HG02840 (cell line): ENCODE measurements around the gene PARP1.
"Not testable (repeated sequence)": the region's sequence is repeated elsewhere in the genome, so short reads cannot be mapped to it uniquely, and the experiment has no call there.

Experiments used
- ATAC-seq: cut with Tn5 transposase; IDR thresholded peaks from one replicate; pipeline ENCODE4 v1.9.1; 2021; ENCODE audit warnings: mild to moderate bottlenecking, moderate library complexity, moderate number of reproducible peaks; ENCODE audit not compliant: unreplicated experiment, low FRiP score

Gene PARP1

DNA sequence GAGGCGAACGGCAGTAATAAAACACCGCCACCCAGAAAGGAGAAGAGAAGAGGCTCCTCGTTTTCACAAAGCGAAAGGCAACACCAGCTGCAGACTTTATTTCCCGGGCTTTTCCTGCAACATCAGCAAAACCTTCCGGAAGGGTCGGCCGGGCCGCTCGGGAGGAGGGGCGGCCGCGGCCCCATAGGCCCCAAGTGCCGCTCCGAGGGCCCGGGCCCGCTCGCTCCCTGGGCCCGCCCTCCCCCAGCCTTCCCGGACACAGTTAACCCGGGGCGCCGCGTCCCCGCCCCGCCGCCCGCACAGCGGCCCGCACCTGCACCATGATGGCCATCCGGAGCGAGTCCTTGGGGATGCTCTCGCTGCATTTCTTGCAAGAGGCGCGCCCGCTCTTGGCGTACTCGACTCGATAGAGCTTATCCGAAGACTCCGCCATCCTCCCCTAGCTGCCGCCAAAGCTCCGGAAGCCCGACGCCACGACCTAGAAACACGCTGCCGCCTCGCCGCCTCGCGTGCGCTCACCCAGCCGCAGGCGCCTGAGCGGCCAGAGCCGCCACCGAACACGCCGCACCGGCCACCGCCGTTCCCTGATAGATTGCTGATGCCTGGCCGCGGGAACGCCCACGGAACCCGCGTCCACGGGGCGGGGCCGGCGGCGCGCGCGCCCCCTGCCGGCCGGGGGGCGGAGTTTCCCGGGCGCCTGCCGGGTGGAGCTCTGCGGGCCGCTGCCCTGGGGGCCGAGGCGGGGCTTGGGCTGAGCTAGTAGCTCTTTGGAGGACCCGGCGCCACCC lies at the start of gene PARP1:
Gene PARP1, minus strand, starts transcription at position 597 of the 788 bp plus-strand sequence. Its CDS starts 164 bp downstream, at position 433.
- peak; percentile 75 for ATAC-seq

DNA sequence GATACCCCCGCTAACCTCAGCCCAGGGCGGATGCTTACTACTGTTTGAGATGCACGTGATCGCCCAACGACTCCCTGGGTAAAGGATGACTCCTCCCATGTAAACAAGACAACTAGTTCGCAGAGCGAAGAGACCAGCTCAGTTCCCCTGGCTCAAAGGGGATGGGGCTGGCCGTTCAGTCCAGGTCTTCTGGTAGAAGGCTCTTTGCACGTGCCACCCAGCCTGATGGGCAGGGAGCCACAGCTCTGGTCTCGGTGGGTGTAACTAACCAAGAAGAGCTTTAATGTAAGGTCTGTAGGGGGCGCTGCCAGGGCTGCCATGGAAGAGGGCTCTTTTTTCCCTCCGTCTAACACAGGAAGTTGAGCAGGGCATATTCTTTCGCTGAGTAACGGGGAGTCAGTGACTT lies 49.4 kb upstream of the PARP1 start:
- no peak for ATAC-seq

DNA sequence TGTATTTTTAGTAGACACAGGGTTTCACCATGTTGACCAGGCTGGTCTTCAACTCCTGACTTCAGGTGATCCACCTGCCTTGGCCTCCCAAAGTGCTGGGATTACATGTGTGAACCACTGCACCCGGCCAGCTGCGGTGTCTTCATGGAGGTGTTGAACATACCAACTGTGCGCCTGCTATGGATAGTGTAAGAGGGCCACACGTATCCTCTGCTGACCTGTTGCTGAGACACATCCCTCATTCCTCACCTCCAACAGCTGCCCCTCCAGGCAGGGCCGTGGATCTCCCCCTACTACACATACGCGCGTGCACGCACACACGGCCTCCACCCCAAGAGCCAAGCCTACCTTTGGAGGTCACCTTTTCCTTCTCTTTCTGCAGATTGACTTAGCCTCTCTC lies 48.0 kb upstream of the PARP1 start:
- no peak for ATAC-seq

DNA sequence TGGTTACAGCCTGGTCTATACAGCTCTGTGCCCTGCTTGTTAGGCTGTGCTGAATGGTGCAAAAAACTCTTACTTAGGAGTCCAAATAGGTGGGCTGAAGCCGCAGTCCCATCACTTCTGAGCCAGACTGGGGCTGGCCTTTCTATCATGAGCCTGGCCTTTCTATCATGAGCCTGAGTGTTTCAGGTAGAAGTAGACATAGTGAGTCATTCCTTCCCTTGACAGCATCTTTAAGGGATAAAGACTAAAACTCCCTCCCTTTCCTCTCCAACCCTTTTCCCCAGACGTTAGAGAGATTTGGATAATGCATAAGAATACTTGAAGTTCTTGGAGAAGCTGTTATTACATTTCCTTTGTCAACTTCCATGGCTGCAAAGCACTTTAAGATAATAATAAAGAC lies 46.5 kb upstream of the PARP1 start:
- ATAC-seq, result no peak

DNA sequence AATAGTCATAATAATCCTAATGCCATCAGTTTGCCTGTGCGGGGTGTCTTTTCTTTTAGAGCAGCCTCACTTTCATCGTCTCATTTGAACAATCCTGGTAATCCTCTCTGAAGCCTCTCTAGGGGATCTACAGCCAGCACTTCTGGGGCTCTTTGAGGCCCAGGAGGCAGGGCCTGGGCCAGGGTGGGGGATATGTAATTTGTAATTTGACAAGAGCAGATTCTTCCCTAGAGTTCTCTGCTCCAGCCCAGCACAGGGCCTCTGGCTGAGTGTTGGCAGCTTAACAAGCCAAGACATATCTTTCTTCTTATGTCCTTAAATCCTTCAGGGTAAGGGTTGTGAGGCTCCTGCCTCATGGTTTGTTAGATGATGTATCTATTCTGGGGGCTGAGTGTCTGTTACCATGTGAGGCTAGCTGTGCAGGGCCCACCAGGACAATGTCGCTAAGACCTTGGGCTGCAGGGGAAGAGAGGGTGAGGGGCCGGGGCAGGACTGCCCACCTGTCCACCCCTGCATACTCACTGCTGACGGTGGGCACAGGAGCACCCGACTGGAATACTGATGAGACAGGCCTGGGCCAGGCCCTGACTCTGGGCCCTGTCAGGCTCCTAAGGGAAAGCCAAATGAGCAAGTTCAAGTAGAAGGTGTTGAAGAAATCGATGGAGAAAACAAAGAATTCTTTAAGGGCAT lies 45.3 kb upstream of the PARP1 start:
- ATAC-seq, result no peak

DNA sequence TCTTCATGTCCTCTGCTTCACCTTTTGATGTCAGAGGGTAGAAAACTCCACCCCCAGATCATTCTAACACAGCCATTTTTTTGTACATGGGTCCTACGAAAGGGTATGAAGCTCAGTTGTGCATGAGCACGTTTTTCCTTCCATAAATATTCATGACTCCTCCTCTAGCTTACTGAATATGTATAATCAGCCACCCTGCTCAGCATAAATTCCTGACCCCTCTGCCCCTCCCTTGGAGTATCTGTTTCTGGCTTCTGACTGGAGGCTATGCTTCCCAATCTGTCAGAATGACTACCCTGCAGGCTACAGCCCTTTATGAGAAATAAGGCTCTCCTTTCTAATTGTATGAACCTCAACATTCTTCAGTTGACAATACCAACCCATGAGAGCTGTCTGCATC lies 42.8 kb upstream of the PARP1 start:
- no peak for ATAC-seq

DNA sequence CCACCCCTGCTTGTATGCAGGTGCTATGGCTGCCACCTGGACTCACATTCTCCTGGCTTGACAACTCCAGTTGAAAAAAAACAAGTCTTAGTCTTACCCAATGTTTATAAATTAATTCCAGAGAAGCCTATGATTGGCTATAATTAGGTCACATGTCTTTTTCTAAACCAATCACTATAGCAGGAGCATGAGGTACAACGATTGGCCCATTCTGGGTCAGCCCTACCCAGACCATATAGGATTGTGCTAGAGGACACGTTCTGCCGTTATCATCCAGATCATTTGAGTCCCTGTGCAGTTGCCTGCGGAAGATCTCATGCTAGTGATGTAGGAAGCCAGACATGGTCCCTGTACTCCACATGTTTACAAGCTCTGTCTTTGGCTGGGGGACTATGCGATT lies 41.9 kb upstream of the PARP1 start:
- no peak for ATAC-seq

DNA sequence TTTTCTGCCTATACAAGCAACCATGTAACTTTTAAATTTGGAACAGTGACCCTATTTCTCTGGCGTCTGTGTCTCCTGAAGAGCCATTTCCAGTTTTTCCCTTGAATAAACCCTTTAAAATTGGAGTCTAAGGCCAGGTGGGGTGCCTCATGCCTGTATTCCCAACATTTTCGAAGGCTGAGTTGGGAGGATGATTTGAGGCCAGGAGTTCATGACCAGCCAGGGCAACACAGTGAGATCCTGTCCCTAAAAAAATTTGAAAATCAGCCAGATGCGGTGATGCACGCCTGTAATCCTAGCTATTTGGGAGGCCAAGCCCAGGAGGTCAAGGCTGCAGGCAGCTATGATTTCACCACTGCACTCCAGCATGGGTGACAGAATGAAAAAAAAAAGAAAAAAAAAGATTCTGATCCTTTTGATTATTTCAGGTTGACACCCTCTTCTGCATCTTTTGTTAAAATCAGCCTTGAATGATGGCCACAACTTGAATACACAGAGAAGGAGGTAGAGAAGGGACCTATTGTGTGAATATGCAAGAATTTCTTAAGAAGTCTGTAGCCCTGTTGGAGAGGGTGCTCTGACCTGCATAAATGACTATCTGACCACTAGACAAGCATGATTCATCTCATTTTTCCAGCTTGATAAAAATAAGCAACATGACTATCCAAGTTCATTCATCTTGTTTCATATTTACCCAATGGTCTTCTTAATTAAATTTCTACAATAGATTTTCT lies 40.2 kb upstream of the PARP1 start:
- no peak for ATAC-seq

DNA sequence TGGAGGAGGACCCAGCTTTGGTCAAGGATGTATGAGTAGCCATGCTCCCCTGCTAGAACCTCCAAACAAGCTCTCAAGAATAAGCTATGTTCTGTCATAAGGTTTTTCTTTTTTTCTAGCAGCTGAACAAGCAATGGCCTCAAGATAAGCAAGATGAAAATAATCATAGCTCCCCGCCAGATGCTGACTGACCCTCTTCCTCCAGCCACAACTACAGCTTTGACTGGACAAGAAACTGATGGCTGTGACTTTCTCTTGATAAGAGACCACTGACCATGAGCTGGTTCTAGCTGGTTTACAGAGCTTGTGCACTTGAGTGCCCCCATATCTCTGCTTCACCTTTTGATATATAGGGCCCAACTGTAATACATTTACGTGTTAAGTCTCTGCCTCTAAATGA lies 38.2 kb upstream of the PARP1 start:
- no peak for ATAC-seq

DNA sequence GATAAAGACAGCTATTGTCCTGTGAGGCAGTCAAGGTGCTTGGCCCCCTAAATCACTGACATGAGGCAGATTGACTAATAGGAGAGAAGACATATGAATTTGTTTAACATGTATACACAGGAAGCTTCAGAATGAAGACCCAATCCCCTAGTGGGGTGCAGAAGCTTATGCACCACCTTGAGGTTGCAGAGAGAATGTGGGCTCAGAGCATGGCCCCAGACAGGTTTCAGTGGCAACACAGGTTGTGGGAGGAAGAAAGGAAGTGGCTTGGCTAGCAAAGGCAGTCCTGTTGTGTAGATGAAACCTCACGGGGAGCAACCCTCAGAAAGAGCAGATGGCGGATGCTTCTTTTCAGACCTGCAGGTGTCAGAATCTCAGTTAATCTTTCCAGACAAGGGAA lies 37.0 kb upstream of the PARP1 start:
- ATAC-seq, result peak; percentile 98

DNA sequence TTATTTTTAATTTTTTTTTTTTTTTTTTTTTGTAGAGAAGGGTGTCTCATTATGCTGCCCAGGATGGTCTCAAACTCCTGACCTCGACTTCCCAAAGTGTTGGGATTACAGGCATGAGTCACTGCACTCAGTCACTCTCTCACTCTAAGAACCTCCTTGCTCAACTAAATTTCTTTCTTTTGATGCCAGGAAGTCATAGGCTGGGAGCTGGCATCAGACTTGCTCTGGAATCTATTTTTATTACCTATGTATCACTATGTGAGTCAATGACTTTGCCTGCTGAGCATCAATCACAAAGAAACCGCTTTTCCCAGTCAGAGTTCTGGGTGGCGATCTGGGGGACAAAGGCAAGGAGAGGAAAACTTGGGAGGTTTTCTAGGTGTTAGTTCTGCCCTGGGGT lies 35.5 kb upstream of the PARP1 start:
- no peak for ATAC-seq

DNA sequence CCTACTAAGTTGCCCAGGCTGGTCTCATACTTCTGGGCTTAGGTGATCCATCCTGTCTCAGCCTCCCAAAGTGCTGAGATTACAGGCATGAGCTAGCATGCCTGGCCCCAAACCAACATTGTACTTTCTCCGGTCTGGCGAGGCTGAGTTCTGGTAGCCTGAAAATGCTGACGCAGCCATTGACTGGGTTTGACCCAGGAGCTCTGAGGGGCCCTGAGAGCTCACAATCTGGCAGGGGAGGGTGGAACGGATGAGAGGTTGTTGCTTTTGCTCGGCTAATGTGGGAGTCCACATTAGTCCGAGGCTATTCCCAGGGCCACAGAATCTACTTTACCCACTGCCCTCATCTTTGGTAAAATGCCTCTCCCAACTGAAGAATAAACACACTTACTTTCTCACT lies 35.1 kb upstream of the PARP1 start:
- ATAC-seq, result no peak

DNA sequence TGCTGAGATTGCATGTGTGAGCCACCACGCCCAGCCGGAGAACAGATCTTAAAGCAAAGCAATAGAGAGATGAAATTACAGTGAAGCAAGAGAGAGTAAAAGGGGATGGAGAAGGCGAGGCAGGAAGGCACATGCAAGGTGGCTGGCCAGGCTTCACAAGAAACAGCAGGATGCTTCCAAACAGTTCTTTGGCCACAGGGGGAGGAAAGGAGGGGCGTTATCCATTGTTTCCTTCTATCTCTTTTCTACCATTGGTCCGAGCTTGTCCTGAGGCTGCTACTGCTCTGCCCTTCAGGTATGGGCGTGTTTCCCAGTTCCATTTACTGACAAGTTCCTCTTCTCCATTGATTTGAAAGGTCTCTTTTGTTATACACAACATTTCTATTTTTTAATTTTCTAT lies 33.7 kb upstream of the PARP1 start:
- no peak for ATAC-seq

DNA sequence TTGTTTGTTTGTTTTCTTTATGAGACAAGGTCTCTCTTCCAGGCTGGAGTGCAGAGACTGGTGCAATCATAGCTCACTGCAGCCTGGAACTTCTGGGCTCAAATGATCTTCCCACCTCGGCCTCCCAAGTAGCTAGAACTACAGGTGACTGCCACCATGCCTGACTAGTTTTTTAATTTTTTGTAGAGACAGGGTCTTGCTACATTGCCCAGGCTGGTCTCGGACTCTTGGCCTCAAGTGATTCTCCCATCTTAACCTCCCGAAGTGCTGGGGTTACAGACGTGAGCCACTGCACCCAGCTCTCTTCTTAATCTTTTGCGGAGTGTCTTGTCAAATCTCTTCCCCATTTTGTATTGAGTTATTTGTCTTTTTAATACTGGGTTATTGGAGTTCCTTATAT lies 32.6 kb upstream of the PARP1 start:
- ATAC-seq, result no peak

DNA sequence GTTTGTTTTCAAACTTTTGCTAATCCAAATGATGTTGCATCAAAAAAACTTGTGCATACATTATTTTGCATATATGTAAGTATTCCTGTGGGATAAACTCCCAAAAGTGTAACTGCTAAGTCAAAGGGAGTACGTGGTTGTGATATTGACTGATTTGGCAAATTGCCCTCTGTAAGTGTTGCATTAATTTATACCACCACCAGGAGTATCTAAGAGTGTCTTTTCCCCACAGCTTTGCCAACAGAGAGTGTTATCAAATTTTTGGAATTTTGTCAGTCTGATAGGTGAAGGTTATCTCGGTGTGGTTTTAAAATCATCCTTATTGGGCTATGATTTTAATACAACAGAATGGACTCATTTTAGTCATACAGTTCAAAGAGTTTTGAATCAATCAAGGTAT lies 30.1 kb upstream of the PARP1 start:
- ATAC-seq, result no peak

DNA sequence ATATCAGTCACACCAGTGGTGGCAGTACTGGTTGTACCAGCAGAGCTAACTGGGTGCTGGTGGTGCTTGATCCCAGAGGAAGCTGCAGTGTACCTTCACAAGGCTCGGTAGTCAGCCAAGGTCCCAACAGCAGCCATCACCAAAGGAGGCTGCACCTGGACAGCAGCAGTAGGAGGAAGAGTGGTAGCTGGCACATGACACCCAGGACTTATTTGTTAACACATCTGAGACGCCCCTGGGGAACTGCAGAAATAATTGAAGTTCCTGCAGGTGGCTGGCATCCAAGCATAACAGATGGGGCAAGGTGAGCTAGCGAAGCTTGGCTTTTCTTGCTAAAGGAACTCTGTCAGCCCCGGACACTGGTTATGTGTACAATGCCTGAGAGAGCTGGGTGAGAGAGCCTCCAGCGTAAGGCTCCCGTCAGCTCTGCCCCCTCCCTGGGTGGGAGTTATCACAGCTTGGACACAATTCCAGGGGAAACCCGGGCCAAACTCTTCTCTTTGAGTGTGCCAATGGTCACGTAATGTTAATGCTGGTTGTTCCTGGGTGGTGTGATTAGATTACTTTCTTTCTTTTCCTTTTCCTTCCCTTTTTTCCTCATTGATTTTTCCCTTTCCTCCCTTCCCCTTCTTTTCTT lies 29.1 kb upstream of the PARP1 start:
- no peak for ATAC-seq

DNA sequence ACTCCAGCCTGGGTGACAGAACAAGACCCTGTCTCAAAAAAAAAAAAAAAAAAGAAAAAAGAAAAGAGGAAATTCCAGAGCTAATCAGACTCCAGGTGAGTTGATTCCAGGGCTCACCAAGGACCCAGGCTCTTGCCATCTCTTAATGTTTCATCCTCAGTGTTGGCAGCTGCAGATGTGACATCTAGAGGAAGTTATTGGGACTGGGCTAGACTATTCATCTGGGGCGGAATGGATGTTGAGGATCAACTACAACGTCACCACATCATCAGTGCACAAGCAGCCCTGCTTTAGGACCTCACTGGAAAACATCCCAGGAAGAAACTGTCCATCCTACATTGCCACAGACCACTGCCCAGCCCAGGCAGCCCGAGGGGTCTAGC lies 28.6 kb upstream of the PARP1 start:
- no peak for ATAC-seq

DNA sequence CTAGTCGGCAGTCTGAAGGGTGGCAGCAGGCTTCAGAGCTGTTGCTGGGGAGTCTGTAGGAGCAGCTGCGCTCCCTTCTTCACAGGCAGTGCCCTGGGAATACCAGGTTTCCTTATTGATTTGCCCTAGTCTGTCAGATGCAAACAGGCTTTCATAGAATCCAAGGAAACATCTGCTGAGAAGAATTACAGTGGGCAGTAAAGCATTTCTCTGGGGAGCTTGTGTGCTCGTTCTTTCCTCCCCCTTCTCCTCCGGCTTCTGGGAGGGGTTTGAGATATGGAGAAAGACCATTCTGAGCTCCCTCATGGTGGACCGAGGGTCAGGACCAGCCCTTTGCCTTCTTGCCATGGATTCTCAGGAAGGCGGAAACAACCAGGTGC lies 25.4 kb upstream of the PARP1 start:
- ATAC-seq, result no peak

DNA sequence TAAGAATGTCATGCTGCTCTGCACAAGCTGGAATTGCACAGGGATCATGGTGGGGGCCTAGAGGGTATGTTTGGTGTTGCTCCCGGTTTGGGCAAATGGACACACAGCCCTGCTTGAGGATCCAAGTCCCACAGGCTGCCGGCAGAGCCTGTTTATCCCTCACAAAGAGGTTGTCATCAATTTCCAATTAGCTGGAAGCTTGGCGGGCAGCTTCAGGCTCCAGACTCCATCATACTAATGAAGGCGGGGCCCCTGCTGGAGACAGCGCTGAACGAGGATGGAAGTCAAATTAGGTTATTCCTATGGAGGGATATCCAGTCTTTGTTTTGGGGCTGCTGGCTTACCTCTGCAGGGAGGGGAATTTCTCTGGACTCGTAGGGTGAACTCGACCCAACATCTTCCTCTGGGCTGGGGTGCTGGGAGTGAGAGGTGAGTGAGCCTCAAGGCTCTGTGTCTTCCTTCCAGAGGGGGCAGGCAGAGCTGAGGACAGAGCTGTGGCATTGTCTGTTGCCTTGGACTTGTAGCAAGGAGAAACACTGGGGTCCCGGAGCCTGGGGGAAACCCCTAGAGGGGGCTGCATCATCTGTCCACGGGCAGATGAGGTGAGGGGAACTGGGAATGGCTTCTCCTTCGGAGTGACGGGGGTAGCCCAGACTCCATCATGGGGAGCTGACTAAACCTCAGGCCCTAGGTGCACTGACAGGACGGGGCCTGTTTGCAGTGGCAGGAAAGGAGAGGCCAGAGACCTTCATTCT lies 24.9 kb upstream of the PARP1 start:
- no peak for ATAC-seq

DNA sequence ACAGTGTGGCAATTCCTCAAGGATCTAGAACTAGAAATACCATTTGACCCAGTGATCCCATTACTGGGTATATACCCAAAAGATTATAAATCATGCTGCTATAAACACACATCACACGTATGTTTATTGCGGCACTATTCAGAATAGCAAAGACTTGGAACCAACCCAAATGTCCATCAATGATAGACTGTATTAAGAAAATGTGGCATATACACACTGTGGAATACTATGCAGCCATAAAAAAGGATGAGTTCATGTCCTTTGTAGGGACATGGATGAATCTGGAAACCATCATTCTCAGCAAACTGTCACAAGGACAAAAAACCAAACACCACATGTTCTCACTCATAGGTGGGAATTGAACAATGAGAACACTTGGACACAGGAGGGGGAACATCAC lies 24.0 kb upstream of the PARP1 start:
- ATAC-seq, result not testable (repeated sequence)
